HG03097 (cell line): ENCODE measurements around the gene FHAD1.

Experiments used
- ATAC-seq: cut with Tn5 transposase; IDR thresholded peaks from one replicate; pipeline ENCODE4 v1.9.1; 2021; ENCODE audit not compliant: unreplicated experiment, low FRiP score

Gene FHAD1

GRCh38 chr1:15323989-15324868, 77.2 kb downstream of the FHAD1 start:
- no peak for ATAC-seq

GRCh38 chr1:15324869-15325335, 77.9 kb downstream of the FHAD1 start:
- no peak for ATAC-seq

DNA sequence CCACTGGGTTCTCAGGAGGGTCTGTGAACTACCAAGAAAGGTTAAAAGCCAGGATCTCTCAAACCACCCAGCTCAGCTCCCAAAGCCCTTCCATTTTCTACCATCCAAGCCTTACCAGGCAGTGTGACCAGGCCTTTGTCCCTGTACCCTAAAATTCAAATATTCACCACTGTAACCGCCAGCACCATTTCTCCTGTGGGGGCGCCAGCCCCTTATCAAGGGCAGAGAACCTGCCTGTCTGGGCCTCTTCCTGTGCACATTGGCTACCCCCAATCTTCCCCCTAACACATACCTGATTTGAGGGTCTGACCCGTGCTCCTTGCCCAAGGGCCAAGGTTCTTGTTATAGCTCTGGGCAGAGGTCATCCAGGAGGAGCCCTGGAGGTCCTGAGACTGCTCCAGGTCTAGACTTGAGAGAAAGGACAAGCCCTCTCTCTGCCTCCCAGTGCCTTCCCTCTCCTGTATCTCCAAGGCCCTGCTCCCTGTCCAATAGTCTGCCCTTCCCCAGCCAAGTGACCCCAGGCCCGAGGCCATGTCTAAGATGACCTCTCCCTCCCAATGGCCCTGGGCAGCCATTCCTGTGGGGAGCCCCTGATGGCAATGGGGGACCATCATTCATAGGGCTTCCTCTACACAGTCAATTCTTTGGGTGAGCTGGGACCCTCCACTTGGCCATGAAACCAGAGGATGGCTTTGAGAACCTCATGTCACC, 78.5 kb downstream of the FHAD1 start:
- ATAC-seq: no peak

GRCh38 chr1:15326691-15327588, 79.9 kb downstream of the FHAD1 start:
- no peak for ATAC-seq

DNA sequence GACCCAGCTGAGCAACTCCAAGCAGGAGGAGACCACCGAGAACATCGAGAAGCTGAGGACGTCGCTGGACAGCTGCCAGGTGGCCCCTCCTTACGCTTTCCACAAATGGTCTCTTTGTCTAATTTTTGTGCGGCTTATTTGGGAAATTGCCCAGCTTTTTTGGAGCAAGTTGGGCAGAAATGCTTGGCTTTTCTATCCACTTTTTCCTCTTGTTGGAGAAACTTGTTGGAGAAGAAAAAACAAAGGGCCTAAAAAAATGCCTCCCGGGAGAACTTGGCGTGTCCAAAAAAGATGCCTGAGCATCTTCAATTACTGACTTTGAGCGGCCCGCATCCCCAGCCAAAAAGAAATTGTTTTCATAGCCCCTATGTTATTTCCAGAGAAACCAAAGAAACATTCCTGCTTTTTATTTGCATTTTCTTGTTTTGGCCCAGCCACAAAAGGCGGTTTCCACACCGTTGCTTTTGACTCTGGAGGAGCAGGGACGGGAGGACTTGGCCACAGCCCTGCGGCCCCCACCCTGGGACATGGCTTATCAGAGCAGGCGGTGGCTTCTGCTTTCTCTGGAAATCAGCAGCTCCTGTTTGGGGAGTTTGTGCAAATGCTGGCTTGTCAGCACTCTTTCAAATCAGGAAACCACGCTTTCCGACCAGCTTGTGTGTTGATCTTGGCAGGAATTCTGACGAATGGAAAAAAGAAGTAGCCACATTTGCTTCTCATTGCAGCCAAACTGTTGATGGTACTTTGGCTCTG, 81.5 kb downstream of the FHAD1 start:
- no peak for ATAC-seq

- no peak for ATAC-seq
Observed at GRCh38 chr1:15329104-15329820, 82.2 kb downstream of the FHAD1 start.

GRCh38 chr1:15330028-15330427, 83.0 kb downstream of the FHAD1 start:
- ATAC-seq: no peak

DNA sequence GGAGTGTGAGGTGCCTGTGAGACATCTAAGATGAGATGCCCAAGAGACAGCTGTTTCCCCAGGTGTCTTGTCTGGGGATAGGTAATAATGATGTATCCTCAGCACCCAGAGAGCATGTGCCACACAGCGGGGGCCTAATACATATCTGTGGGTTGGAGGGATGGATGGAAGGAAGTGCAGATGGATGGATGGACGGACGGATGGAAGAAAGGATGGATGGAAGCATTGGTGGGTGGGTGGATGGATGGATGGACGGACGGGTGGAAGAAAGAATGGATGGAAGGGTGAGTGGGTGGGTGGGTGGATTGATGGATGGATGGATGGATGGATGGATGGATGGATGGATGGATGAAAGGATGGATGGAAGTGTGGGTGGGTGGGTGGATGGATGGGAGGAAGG, 84.2 kb downstream of the FHAD1 start:
- no peak for ATAC-seq

- no peak for ATAC-seq
Observed at GRCh38 chr1:15331734-15332133, 84.7 kb downstream of the FHAD1 start.

GRCh38 chr1:15332525-15332924, 85.5 kb downstream of the FHAD1 start:
- ATAC-seq: no peak

DNA sequence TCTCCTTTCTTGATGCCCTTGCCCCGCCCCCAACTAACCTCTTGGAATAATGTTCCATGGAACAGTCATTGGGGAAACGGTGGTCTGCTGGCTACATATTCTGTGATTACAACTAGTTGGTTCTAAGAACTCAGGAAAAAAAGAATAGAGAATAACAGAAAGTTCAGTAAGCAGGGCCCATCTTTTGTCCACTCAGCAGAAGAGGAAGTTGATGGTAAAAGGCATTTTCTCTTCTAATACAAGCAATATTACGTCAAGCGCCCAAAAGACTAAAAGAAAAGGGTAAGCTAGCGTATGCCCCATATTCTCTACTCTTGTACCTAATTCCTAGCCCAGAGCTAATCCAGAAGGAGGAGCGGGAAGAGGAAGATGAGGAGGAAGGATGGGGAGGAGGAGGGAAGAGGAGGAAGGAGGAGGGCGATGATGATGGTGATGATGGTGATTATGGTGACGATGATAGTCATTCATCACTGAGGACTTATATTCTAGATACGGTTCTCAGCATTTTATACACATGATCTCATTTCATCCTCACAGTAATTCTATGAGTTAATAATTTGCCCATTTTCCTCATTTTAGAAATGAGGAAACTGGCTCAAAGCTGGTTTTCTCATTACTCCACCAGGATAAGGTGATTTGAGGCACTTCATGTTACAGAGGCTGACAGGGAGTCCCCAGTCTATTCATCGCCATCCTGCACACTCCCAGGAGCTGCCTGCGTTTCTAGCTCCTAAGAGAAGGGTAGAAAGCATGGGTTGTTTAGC, 86.1 kb downstream of the FHAD1 start:
- no peak for ATAC-seq

- no peak for ATAC-seq
Observed at GRCh38 chr1:15334995-15335394, 88.0 kb downstream of the FHAD1 start.

- no peak for ATAC-seq
Observed at GRCh38 chr1:15336866-15337265, 89.8 kb downstream of the FHAD1 start.

- no peak for ATAC-seq
Observed at GRCh38 chr1:15337656-15338402, 90.8 kb downstream of the FHAD1 start.

- no peak for ATAC-seq
Observed at GRCh38 chr1:15339570-15339969, 92.5 kb downstream of the FHAD1 start.

DNA sequence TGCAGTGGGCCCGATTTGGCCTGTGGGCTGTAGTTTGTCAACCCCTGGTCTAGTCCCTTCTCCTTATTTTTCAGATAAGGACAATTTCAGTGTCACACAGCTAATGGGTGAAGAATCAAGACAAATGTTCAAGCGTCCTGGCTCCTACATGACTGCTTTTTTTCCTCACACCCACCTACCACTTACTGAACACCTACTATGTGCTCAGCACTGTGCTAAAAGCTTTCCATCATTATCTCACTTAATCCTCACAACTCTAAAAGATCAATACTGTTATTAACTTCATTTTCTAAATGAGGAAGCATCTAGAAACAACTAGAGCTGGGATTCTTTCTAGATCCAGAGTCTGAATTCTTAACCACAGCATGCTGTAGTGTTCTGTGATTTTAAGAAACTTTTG, 94.2 kb downstream of the FHAD1 start:
- no peak for ATAC-seq

DNA sequence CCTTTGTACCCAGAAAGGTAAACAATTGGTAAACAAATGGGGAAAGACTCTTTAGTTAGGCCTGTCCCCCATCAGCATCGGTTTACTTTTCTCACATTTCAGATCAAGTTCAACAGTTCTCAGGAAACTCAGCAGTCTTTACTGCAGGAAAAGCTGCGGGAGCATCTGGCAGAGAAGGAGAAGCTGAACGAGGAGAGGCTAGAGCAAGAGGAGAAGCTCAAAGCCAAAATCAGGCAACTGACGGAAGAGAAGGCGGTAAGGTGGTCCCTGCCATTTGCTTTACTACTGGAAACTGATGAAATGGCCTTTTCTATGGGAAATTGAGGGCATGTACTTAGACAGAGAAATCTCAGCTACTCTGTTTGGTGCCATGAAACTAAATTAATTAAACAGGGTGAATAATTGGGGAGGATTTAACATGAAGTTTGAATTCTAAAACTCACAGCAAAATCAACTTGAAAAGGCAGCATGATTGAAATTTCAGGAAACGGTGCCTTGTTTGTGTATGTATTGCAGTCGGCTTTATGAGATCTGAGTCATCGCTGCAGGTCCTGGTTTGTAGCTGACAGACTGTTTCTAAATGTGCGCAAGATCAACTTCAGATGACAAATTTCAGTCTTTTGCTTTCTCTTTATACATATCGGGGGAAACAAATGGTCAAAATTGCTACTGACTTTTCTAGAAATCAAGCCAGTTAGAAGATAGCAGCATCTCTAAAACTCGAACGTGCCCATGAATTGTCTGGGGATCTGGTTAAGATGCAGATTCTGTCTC, 94.8 kb downstream of the FHAD1 start:
- ATAC-seq: no peak
